Mesothelial cell of epicardium (in vitro differentiated cells): ENCODE measurements around the gene TBC1D16. TPM values are rescaled to one million over a fixed set of nuclear protein-coding genes. Genes with fewer than 3 reads are reported as not detected.

Experiments
- DNase-seq, 2 experiments: peaks; one replicate each; pipeline ENCODE4 v3.0.0; 2021; ENCODE audit warnings: low spot score in 2 of 2; ENCODE audit not compliant: unreplicated experiment in 2 of 2
- H3K27ac Mint-ChIP-seq: 2 replicates; pipeline ENCODE4 v1.8.0; 2021; ENCODE audit warnings: mixed read lengths
- H3K27me3 Mint-ChIP-seq: 2 replicates; pipeline ENCODE4 v1.8.0; 2021; ENCODE audit warnings: low read depth, mixed read lengths
- H3K36me3 Mint-ChIP-seq: 2 replicates; pipeline ENCODE4 v1.8.0; 2021; ENCODE audit warnings: mixed read lengths
- H3K4me1 Mint-ChIP-seq: 2 replicates; pipeline ENCODE4 v1.8.0; 2021; ENCODE audit warnings: mixed read lengths
- H3K4me3 Mint-ChIP-seq: 2 replicates; pipeline ENCODE4 v1.8.0; 2021; ENCODE audit warnings: mild to moderate bottlenecking, moderate library complexity, mixed read lengths
- H3K9me3 Mint-ChIP-seq: 2 replicates; pipeline ENCODE4 v1.8.0; 2021; ENCODE audit warnings: mixed read lengths
- total RNA-seq: library from RNA; stranded (reverse); gene quantifications from 3 replicates; pipeline ENCODE4 v1.2.1, GENCODE V29; 2021
- TF ChIP-seq, protein P1 (sequence below): fragments of 200-600 bp; sonication (generic); IDR thresholded peaks from one replicate; pipeline ENCODE4 v1.5.0; 2021; ENCODE audit warnings: antibody characterized with exemption; ENCODE audit not compliant: unreplicated experiment

Gene TBC1D16
- total RNA-seq, 1 donor from 2014 or later, result 76.0 TPM

DNA sequence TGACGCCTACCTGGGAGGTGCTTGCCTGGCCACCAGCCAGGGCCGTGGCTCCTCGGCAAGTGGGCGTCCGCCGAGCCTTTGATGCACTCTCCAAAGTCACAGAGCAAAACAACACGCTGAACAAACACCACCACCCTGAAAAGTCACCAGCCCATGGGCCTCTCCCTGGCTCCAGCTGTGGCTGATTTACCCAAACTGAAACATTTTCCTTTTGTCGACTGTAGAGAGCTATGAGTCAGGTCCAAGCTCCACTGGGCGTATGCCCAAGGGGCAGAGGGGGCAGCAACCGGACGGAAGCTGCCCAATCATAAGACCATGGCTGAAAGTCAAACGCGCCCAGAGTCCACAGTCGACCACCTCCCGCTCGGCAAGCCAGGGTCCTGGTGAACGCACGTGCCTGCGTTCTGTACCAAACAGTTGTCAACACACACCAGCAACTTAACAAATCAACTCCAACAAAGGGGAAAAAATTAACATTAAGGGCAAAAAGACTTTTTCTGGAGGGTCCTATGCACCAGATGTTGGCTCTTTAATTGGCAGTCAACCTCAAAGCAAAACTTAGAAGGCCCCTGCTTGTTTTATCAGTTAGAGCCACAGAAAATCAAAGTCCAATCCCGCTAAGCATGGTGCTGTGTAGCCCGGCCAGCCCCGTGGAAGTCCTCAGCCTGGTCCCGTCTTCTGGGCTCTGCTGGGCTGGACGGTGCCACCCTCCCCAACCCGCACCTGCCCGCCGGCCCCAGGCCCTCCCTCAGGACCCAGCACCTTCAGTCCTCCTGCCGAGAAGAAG, 47.3 kb downstream of the TBC1D16 start:
- TF ChIP-seq, protein P1, sequence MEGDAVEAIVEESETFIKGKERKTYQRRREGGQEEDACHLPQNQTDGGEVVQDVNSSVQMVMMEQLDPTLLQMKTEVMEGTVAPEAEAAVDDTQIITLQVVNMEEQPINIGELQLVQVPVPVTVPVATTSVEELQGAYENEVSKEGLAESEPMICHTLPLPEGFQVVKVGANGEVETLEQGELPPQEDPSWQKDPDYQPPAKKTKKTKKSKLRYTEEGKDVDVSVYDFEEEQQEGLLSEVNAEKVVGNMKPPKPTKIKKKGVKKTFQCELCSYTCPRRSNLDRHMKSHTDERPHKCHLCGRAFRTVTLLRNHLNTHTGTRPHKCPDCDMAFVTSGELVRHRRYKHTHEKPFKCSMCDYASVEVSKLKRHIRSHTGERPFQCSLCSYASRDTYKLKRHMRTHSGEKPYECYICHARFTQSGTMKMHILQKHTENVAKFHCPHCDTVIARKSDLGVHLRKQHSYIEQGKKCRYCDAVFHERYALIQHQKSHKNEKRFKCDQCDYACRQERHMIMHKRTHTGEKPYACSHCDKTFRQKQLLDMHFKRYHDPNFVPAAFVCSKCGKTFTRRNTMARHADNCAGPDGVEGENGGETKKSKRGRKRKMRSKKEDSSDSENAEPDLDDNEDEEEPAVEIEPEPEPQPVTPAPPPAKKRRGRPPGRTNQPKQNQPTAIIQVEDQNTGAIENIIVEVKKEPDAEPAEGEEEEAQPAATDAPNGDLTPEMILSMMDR, result no peak
- H3K36me3 Mint-ChIP-seq, result no peaks in the 10 kb centered on the region
- H3K4me1 Mint-ChIP-seq, result peaks cover 59% of the 10 kb centered on the region
- H3K27me3 Mint-ChIP-seq, result no peaks in the 10 kb centered on the region
- no peak for DNase-seq
- peak overlapping the region; percentile 14 for H3K27ac Mint-ChIP-seq
- H3K4me3 Mint-ChIP-seq, result no peak overlapping the region
- H3K9me3 Mint-ChIP-seq, result no peaks in the 10 kb centered on the region

DNA sequence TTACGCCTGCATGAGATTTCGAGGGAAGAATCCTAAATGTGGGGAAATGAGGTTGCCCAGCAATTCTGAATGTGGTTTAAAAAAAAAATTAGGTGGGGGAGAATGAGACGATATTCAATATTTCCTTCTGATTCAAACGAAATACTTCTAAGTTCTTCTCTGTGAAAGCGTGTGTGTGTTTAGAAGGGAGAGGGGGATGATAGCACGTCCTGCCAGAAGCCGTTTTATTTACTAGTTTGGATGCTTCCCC, 47.8 kb downstream of the TBC1D16 start:
- DNase-seq, result no peak
- H3K4me1 Mint-ChIP-seq, result peaks cover 55% of the 10 kb centered on the region
- H3K27me3 Mint-ChIP-seq, result no peaks in the 10 kb centered on the region
- no peaks in the 10 kb centered on the region for H3K36me3 Mint-ChIP-seq
- TF ChIP-seq, protein P1, result no peak
- H3K9me3 Mint-ChIP-seq, result no peaks in the 10 kb centered on the region
- H3K4me3 Mint-ChIP-seq, result no peak overlapping the region
- peak overlapping the region; percentile 14 for H3K27ac Mint-ChIP-seq

DNA sequence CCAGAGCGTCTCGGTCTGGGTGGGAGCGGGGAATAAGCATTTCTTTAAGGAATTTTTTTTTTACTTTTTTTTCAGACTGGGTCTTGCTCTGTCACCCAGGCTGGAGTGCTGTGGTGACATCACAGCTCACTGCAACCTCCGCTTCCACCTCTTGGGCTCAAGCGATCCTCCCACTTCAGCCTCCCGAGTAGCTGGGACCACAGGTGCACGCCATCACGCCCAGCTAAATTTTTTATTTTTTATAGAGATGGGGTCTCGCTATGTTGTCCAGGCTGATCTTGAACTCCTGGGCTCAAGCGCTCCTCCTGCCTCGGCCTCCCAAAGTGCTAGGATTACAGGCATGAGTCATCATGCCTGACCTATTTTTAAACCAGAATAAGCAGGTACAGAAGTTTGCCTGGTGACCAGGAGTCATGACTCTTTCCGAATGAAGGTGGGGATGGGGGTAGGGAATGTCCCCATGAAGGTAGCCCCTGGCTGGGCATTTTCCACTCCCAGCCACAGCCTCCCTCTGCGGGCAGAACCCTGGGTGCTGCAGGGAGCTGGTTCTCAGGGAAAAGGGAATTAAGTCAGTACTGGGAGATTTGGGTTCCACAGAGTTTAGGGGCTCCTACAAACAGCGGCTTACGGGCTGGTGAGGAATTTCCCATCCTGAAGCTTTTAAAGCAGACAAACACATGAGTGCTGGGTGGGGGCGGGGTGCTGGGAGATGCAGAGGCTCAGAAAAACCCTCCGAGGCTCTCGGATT, 48.3 kb downstream of the TBC1D16 start:
- Mint-ChIP-seq H3K27ac (peak overlapping the region; percentile 14), H3K27me3 (no peaks in the 10 kb centered on the region), H3K4me1 (peaks cover 51% of the 10 kb centered on the region), H3K4me3 (no peak overlapping the region), H3K36me3 (no peaks in the 10 kb centered on the region), H3K9me3 (no peaks in the 10 kb centered on the region)
- TF ChIP-seq, protein P1, result no peak
- DNase-seq, result no peak

DNA sequence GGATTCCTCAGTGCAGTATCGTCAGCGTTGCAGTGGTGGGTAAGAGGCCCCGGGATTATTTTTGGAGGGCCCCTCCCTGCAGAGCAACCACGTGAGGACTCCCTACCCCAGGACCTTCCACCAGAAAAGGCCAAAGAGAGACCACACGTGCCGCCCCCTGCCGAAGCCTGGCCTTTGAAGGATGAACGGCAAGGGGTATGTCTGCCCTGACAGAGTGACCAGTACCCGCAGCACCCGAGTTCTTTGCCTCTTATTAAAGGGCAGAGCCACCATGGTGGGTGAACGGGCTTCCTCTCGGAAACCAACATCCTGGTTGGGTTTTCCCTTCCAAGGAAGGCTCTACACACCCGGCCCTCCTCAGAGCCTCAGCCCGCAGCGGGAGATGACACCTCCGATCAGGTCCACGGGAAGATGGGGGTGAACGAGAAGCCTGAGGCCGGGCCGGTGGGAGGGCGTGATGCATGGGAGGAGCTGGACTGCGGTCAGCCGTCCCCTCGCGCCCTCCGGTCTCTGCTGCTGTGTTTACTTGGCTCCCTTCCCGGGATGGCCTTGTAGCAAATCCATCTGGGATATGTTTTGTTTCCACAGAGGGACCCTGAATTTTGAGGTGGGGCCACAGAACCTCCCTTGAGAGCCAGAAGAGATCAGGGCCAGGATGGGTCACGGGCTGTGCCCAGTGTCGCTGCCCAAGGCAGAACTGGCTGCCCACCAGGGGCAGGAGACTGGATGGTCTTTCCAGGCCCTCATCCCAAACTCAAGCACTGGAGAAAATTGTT, 49.1 kb downstream of the TBC1D16 start:
- no peaks in the 10 kb centered on the region for H3K36me3 Mint-ChIP-seq
- no peaks in the 10 kb centered on the region for H3K9me3 Mint-ChIP-seq
- H3K4me3 Mint-ChIP-seq, result no peak overlapping the region
- no peak overlapping the region for H3K27ac Mint-ChIP-seq
- TF ChIP-seq, protein P1, result no peak
- DNase-seq, result no peak
- H3K27me3 Mint-ChIP-seq, result no peaks in the 10 kb centered on the region
- peaks cover 49% of the 10 kb centered on the region for H3K4me1 Mint-ChIP-seq

DNA sequence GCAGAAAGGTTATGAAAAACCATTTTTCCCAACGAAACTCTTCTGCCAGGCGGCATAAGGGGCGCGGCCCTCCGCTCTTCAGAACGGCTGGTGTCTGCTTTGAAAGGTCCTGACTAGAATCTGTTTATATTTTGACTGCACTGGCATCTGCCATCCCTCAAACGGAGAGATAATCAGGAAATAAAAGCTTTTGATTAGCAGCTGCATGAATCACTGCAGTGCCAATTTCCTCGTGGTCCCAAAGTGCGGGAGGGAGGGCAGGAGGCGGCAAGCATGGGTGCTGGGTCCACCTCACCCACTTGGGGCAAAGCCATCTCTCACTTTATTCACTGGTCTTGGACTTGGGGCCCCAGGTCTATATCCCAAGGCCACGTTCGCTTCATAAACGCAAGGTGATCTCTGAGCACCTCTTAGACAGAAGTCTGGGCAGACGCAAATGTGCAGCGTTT, 49.7 kb downstream of the TBC1D16 start:
- Mint-ChIP-seq H3K4me1 (peaks cover 50% of the 10 kb centered on the region), H3K27me3 (no peaks in the 10 kb centered on the region), H3K36me3 (no peaks in the 10 kb centered on the region), H3K9me3 (no peaks in the 10 kb centered on the region), H3K4me3 (no peak overlapping the region), H3K27ac (no peak overlapping the region)
- DNase-seq, result no peak
- TF ChIP-seq, protein P1, result no peak
